ENCODE data around the gene PPP1R1B. TPM values are rescaled to one million over a fixed set of nuclear protein-coding genes. Genes with fewer than 3 reads are reported as not detected.

PPP1R1B gene
- total RNA-seq, 1 donor from 2014 or later: not detected

DNA sequence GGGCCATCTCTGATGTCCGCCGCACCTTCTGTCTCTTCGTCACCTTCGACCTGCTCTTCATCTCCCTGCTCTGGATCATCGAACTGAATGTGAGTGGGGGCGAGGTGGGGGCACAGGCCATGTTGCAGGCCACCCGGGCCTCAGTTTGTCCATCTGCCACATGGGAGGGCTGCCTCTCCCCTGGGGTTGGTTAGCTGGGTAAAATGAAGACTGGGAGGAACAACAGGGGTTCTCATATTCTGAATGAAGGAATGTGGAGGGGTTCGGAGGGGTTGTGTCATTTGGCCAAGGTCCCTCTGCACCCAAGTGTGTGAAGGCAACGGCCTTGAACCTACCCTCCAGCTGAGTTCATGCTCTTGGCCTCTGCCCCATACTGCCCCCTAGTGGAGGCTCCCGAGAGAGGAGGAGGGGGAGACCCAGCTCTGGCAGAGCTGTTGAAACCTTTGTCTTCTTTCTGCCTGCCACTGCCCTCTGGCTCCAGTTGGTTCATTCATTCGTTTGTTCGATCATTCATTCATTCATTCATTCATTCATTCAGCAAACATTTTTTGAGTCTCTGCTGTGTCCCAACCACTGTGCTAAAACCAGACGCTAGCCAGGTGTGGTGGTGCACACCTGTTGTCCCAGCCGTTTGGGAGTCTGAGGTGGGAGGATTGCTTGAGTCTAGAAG lies 27.0 kb downstream of the PPP1R1B start:
- H3K36me3 ChIP-seq (ENCODE audit: control insufficient read depth, insufficient read depth, low read length): peaks cover 6% of the 10 kb centered on the region
- DNase-seq (ENCODE audit: low read depth): peak; percentile 13
- no peak overlapping the region for H3K4me3 ChIP-seq (ENCODE audit: low read depth, low read length)
- TF ChIP-seq, protein P1, sequence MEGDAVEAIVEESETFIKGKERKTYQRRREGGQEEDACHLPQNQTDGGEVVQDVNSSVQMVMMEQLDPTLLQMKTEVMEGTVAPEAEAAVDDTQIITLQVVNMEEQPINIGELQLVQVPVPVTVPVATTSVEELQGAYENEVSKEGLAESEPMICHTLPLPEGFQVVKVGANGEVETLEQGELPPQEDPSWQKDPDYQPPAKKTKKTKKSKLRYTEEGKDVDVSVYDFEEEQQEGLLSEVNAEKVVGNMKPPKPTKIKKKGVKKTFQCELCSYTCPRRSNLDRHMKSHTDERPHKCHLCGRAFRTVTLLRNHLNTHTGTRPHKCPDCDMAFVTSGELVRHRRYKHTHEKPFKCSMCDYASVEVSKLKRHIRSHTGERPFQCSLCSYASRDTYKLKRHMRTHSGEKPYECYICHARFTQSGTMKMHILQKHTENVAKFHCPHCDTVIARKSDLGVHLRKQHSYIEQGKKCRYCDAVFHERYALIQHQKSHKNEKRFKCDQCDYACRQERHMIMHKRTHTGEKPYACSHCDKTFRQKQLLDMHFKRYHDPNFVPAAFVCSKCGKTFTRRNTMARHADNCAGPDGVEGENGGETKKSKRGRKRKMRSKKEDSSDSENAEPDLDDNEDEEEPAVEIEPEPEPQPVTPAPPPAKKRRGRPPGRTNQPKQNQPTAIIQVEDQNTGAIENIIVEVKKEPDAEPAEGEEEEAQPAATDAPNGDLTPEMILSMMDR (IDR thresholded peaks at IDR 0.05; ENCODE audit: insufficient read depth, low read length, severe bottlenecking): peak; percentile 94
- no peaks in the 10 kb centered on the region for H3K27me3 ChIP-seq (ENCODE audit: control insufficient read depth, insufficient read depth, low read length)
- FAIRE-seq: no peak

DNA sequence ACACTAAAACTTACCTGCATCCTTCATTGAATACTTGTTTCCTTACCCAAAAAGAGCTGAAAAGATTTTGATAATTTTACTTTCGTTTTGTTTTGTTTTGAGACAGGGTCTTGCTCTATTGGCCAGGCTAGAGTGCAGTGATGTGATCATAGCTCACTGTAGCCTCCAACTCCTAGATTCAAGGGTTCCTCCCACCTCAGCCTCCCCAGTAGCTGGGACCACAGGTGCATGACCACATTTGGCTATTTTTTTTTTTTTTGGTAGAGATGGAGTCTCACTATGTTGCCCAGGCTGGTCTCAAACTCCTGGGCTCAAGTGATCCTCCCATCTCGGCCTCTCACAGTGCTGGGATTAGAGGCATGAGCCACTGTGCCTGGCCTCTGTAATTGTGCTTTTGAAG lies 28.4 kb downstream of the PPP1R1B start:
- Histone ChIP-seq H3K36me3 (ENCODE audit: control insufficient read depth, insufficient read depth, low read length) (peaks cover 6% of the 10 kb centered on the region), H3K4me3 (ENCODE audit: low read depth, low read length) (no peak overlapping the region), H3K27me3 (ENCODE audit: control insufficient read depth, insufficient read depth, low read length) (no peaks in the 10 kb centered on the region)
- FAIRE-seq: no peak
- TF ChIP-seq, protein P1 (IDR thresholded peaks at IDR 0.05; ENCODE audit: insufficient read depth, low read length, severe bottlenecking): no peak
- no peak for DNase-seq (ENCODE audit: low read depth)

DNA sequence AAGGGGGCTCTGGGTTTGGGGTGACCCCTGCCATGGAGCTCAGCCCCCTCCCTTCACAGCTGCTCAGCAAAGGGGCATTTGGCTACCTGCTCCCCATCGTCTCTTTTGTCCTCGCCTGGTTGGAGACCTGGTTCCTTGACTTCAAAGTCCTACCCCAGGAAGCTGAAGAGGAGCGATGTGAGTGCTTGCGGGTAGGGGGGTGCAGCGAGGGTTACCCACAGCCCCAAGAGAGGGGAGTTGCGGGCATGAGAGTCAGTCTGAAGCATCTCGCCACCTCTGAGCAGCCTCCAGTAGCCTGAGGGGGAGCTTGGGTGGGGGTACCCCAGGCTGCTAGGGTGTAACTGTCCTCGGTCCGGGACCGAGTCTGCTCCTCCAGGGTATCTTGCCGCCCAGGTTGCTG lies 31.6 kb downstream of the PPP1R1B start:
- H3K36me3 ChIP-seq (ENCODE audit: control insufficient read depth, insufficient read depth, low read length): peaks cover 14% of the 10 kb centered on the region

DNA sequence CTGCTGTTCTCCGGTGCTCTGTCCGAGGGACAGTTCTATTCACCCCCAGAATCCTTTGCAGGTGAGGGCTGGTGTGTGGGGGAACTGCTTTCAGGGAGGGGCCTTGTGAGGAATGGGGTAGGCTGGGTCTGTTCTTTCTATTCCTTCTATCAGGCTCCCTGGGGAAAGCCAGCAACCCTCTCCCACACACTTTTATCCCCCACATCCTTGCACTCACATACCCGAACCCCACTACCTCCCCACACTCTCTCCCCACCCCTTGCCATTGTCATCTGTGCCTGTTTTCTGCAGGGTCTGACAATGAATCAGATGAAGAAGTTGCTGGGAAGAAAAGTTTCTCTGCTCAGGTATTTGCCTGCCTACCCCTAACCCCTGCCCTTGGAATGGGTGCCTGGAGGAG lies 32.0 kb downstream of the PPP1R1B start:
- peaks cover 14% of the 10 kb centered on the region for H3K36me3 ChIP-seq (ENCODE audit: control insufficient read depth, insufficient read depth, low read length)
- FAIRE-seq: no peak

More for the DNA sequence above, 31.6 kb downstream of the PPP1R1B start:
- FAIRE-seq: no peak
- H3K4me3 ChIP-seq (ENCODE audit: low read depth, low read length): no peak overlapping the region
- H3K27me3 ChIP-seq (ENCODE audit: control insufficient read depth, insufficient read depth, low read length): no peaks in the 10 kb centered on the region
- DNase-seq (ENCODE audit: low read depth): no peak
- TF ChIP-seq, protein P1 (IDR thresholded peaks at IDR 0.05; ENCODE audit: insufficient read depth, low read length, severe bottlenecking): no peak

DNA sequence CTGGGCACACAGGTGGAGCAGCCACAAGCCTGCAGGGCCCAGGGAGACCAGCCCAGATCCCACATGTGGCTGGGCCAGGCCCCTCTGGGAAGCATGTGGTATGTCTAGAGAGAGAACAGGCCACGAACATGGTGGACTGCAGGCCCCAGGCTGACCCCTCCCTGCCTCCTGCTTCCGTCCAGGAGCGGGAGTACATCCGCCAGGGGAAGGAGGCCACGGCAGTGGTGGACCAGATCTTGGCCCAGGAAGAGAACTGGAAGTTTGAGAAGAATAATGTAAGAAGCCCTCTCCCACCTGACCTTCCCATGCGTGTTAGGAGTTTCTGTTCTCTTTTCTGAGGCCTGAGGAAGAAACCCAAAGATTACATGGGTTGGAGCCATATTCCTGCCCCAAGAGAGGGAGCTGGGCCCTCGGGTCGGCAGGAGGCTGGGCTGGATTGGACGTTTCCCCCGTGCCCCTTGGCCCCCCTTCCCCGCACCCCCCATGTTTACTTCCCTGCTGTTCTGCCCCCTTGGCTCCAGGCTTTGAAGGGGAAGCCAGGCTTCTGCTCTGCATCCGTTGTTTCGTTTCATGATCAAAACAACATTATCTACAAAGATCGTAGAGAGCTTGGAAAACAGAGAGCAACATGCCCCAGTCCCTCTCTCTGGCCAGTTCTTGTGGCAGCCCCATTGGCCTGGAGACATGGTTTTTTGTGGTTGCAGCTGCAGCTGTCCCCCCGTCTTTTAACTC lies 32.7 kb downstream of the PPP1R1B start:
- Histone ChIP-seq H3K27me3 (ENCODE audit: control insufficient read depth, insufficient read depth, low read length) (no peaks in the 10 kb centered on the region), H3K36me3 (ENCODE audit: control insufficient read depth, insufficient read depth, low read length) (peaks cover 14% of the 10 kb centered on the region), H3K4me3 (ENCODE audit: low read depth, low read length) (no peak overlapping the region)
- TF ChIP-seq, protein P1 (IDR thresholded peaks at IDR 0.05; ENCODE audit: insufficient read depth, low read length, severe bottlenecking): no peak
- no peak for FAIRE-seq
- no peak for DNase-seq (ENCODE audit: low read depth)

More for the DNA sequence above, 32.0 kb downstream of the PPP1R1B start:
- no peak for DNase-seq (ENCODE audit: low read depth)
- Histone ChIP-seq H3K27me3 (ENCODE audit: control insufficient read depth, insufficient read depth, low read length) (no peaks in the 10 kb centered on the region), H3K4me3 (ENCODE audit: low read depth, low read length) (no peak overlapping the region)
- TF ChIP-seq, protein P1 (IDR thresholded peaks at IDR 0.05; ENCODE audit: insufficient read depth, low read length, severe bottlenecking): no peak
